Measurements from ENCODE around the gene ZNF354C. TPM values are rescaled to one million over a fixed set of nuclear protein-coding genes. Genes with fewer than 3 reads are reported as not detected.

Gene ZNF354C
- total and polyA plus RNA-seq, 9 of the 15 experiments (the other 6 are each of a cell fraction or from before 2014, with no cell fraction given): 0.01 to 0.08 (median 0.03) TPM; not detected in 1

- TF ChIP-seq ZNF174 (CRISPR knock-in tag; IDR thresholded peaks at IDR 0.05): no peak
- TF ChIP-seq DLX4 (CRISPR knock-in tag; IDR thresholded peaks at IDR 0.05): no peak
- no peak for TF ChIP-seq ZBTB17 (CRISPR knock-in tag; IDR thresholded peaks at IDR 0.05)
- TF ChIP-seq, protein P1, sequence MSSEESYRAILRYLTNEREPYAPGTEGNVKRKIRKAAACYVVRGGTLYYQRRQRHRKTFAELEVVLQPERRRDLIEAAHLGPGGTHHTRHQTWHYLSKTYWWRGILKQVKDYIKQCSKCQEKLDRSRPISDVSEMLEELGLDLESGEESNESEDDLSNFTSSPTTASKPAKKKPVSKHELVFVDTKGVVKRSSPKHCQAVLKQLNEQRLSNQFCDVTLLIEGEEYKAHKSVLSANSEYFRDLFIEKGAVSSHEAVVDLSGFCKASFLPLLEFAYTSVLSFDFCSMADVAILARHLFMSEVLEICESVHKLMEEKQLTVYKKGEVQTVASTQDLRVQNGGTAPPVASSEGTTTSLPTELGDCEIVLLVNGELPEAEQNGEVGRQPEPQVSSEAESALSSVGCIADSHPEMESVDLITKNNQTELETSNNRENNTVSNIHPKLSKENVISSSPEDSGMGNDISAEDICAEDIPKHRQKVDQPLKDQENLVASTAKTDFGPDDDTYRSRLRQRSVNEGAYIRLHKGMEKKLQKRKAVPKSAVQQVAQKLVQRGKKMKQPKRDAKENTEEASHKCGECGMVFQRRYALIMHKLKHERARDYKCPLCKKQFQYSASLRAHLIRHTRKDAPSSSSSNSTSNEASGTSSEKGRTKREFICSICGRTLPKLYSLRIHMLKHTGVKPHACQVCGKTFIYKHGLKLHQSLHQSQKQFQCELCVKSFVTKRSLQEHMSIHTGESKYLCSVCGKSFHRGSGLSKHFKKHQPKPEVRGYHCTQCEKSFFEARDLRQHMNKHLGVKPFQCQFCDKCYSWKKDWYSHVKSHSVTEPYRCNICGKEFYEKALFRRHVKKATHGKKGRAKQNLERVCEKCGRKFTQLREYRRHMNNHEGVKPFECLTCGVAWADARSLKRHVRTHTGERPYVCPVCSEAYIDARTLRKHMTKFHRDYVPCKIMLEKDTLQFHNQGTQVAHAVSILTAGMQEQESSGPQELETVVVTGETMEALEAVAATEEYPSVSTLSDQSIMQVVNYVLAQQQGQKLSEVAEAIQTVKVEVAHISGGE (CRISPR knock-in tag; IDR thresholded peaks at IDR 0.05): no peak
- no peak for TF ChIP-seq ZBTB7A (IDR thresholded peaks at IDR 0.05; ENCODE audit: borderline replicate concordance, control insufficient read depth, low read depth, low read length)
- no peak for TF ChIP-seq ZNF324 (CRISPR knock-in tag; IDR thresholded peaks at IDR 0.05)
- TF ChIP-seq ZNF263 (CRISPR knock-in tag; IDR thresholded peaks at IDR 0.05; ENCODE audit: borderline replicate concordance): no peak
- TF ChIP-seq TAF9B (IDR thresholded peaks at IDR 0.05; ENCODE audit: partially characterized antibody): no peak
- no peak for TF ChIP-seq MTA3 (IDR thresholded peaks at IDR 0.05; ENCODE audit: borderline replicate concordance)
- TF ChIP-seq MAFF (IDR thresholded peaks at IDR 0.05; ENCODE audit: low read length): peak; percentile 35; the same call in 1 of the 2 replicates
- TF ChIP-seq FOSL1 (tag; conservative IDR thresholded peaks at IDR 0.05): no peak
- TF ChIP-seq HNRNPK (IDR thresholded peaks at IDR 0.05; ENCODE audit: low read depth, low read length, poor library complexity, severe bottlenecking): no peak
These were observed 5.3 kb upstream of the ZNF354C start (continued) for GRCh38 chr5:179054876-179055275.
